ENCODE data around the gene IL1R1.
A peak's percentile ranks its signal among the peaks of the same experiment; 100 is the strongest.

The IL1R1 gene

DNA sequence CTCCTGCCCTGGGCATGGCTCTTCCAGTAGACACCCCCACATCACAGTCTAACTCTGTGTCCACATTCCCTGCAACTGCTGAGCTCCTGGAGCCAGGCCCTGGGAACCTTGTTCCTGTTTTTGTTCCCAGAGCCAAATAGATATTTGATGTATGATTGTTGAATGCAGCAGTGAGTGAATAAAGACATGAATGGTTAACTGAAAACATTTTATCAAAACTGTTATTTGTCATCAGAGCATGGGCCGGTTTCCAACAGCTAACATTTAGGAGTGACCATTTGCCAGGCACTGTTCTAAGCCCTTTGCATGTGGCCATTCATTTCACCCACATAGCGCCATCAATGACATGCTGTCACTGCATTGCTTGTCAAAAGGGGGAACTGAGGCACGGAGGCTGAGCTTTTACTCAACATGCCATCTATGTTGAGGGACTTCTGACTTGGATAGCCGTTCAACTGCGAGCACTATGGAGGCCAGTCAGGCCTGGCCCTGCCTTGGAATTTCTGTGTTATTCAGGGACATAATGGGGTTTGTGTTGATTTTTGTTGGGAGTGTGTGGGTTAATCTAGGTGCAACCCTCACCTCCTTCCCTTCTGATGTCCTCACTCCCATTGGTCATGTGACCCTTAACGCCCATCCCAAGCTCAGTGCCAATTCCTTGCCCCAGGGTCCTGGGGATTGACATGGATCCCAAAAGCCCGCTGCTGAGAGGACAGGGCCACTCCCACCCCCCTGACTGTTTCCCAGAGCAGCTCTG lies 12.6 kb downstream of the IL1R1 start:
- TF ChIP-seq CTCF (conservative IDR thresholded peaks at IDR 0.05; ENCODE audit: control insufficient read depth, insufficient read depth, low read depth, low read length), result no peak
- no peak for DNase-seq (ENCODE audit: low read depth)

GRCh38 chr2:102155703-102156515 lies 13.4 kb downstream of the IL1R1 start:
- TF ChIP-seq CTCF (conservative IDR thresholded peaks at IDR 0.05; ENCODE audit: control insufficient read depth, insufficient read depth, low read depth, low read length), result no peak
- H3K4me3 ChIP-seq (ENCODE audit: control insufficient read depth, low read depth, low read length), result no peak overlapping the region
- DNase-seq (ENCODE audit: low read depth), result peak; percentile 82

More for the DNA sequence above, 12.6 kb downstream of the IL1R1 start:
- H3K4me3 ChIP-seq (ENCODE audit: control insufficient read depth, low read depth, low read length), result no peak overlapping the region

DNA sequence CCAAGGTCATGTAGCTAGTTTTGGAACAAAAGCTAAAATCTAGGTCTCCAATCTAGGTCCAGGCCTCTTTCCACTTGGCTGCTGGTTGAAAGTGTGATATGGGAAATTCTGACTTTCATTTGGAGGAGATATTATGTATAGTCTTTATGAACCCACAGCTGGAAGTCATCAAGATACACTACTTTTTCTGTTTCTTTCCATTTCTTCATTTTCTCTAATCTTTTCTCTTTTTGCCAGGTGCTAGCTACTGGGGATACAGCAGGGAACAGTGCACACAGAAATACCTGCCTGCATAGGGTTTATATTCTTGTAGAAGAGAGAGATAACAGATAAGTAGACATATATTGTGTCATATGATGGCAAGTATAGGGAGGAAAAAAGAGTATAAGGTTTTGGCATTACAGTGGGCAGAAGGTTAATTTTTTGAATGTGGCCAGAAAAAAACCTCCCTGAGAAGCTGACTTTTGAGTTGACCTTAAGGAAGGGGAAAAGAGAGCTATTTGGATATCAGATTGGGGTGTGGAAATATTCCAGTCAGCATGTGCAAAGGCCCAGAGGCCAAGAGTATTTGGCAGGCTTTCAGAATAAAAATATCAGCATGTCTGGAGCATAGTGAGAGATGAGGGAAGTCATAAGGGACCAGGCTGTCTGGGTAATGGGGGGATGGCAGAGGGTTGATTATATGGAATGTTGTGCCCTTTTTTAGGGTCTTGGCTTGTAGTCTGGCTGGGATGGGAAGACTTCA lies 15.6 kb downstream of the IL1R1 start:
- TF ChIP-seq CTCF (conservative IDR thresholded peaks at IDR 0.05; ENCODE audit: control insufficient read depth, insufficient read depth, low read depth, low read length), result no peak
- DNase-seq (ENCODE audit: low read depth), result no peak
- H3K4me3 ChIP-seq (ENCODE audit: control insufficient read depth, low read depth, low read length), result no peak overlapping the region

DNA sequence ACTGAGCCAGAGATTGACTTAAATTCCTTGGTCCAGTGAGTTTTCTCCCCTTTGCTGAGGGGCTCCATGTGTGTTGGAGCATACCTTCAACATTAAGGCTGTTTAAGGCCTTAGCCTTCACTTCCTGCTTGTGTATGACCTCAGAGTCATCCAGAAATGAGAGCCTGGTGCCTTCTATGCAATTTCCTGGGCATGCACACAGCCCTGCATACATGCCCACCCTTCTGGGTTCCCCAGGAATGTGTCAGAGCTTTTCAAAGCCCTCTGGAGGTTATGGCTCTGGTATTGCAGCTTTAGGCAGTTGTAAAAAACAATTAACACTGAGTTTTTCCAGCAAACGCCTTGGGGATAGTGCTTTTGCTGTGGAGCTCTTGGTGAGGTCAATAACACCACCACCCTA lies 16.7 kb downstream of the IL1R1 start:
- peak; percentile 15 for TF ChIP-seq CTCF (conservative IDR thresholded peaks at IDR 0.05; ENCODE audit: control insufficient read depth, insufficient read depth, low read depth, low read length)
- DNase-seq (ENCODE audit: low read depth), result no peak
- H3K4me3 ChIP-seq (ENCODE audit: control insufficient read depth, low read depth, low read length), result no peak overlapping the region

GRCh38 chr2:102166189-102166845 lies 23.8 kb downstream of the IL1R1 start:
- H3K4me3 ChIP-seq (ENCODE audit: control insufficient read depth, low read depth, low read length), result no peak overlapping the region
- DNase-seq (ENCODE audit: low read depth), result peak; percentile 86
- peak; percentile 45 for TF ChIP-seq CTCF (conservative IDR thresholded peaks at IDR 0.05; ENCODE audit: control insufficient read depth, insufficient read depth, low read depth, low read length)

Data from fibroblast of mammary gland (primary cell).